Liver (tissue), 9 donors: ENCODE results near the gene FAM20C. TPM values are rescaled to one million over a fixed set of nuclear protein-coding genes. Genes with fewer than 3 reads are reported as not detected.

Source experiments
- DNase-seq: peaks from one replicate; pipeline ENCODE4 v3.0.0-alpha.2; 2017; ENCODE audit warnings: low spot score
- H3K27ac ChIP-seq, 2 donors: one replicate each; pipeline ENCODE4 v1.7.0; 2013; ENCODE audit warnings: inconsistent platforms in 2 of 2, low read length in 2 of 2, control low read depth in 1 of 2, low read depth in 1 of 2, mild to moderate bottlenecking in 1 of 2
- H3K27me3 ChIP-seq, 4 donors: one replicate each; pipeline versions ENCODE4 v1.6.1 to v1.7.0; 2013; ENCODE audit warnings: low read length in 3 of 4, inconsistent platforms in 1 of 4, mild to moderate bottlenecking in 1 of 4, moderate library complexity in 1 of 4; ENCODE audit not compliant: control insufficient read depth in 4 of 4, insufficient read depth in 4 of 4
- H3K36me3 ChIP-seq, 4 donors: one replicate each; pipeline versions ENCODE4 v1.6.1 to v1.7.0; 2013; ENCODE audit warnings: low read length in 3 of 4, mild to moderate bottlenecking in 3 of 4, low read depth in 1 of 4, moderate library complexity in 1 of 4; ENCODE audit not compliant: control insufficient read depth in 4 of 4, insufficient read depth in 3 of 4
- H3K4me1 ChIP-seq, 4 donors: one replicate each; pipeline versions ENCODE4 v1.6.1 to v1.7.0; 2013; ENCODE audit warnings: low read length in 3 of 4, mild to moderate bottlenecking in 3 of 4, moderate library complexity in 1 of 4; ENCODE audit not compliant: control insufficient read depth in 4 of 4, insufficient read depth in 4 of 4
- H3K4me3 ChIP-seq, 3 donors: one replicate each; pipeline versions ENCODE4 v1.6.1 to v1.7.0; 2013; ENCODE audit warnings: low read length in 3 of 3, control low read depth in 1 of 3, low read depth in 1 of 3, mild to moderate bottlenecking in 1 of 3
- H3K9ac ChIP-seq, 2 donors: one replicate each; pipeline ENCODE4 v1.7.0; 2013; ENCODE audit warnings: low read length in 2 of 2, mild to moderate bottlenecking in 2 of 2, moderate library complexity in 2 of 2, control low read depth in 1 of 2, low read depth in 1 of 2
- H3K9me3 ChIP-seq, 4 donors: one replicate each; pipeline versions ENCODE4 v1.6.1 to v1.7.0; 2013; ENCODE audit warnings: low read length in 3 of 4; ENCODE audit not compliant: control insufficient read depth in 4 of 4
- EGR1 ChIP-seq, 2 donors: IDR thresholded peaks; 2 replicates each; pipeline ENCODE4 v1.6.1; 2016 to 2018; ENCODE audit warnings: antibody characterized with exemption in 2 of 2, low read depth in 2 of 2
- FOXA1 ChIP-seq: IDR thresholded peaks from 2 replicates; pipeline ENCODE4 v1.6.1; 2016; ENCODE audit warnings: antibody characterized with exemption
- FOXA2 ChIP-seq: IDR thresholded peaks from 2 replicates; pipeline ENCODE4 v1.6.1; 2016; ENCODE audit warnings: antibody characterized with exemption
- GABPA ChIP-seq, 2 donors: IDR thresholded peaks in 1 of 2; conservative IDR thresholded peaks in 1 of 2; 2 replicates each; pipeline ENCODE4 v1.6.1; 2016; ENCODE audit warnings: antibody characterized with exemption in 2 of 2, mild to moderate bottlenecking in 1 of 2, moderate library complexity in 1 of 2
- HNF4A ChIP-seq, 2 donors: conservative IDR thresholded peaks; 2 replicates each; pipeline ENCODE4 v1.6.1; 2016; ENCODE audit warnings: antibody characterized with exemption in 2 of 2, mild to moderate bottlenecking in 2 of 2
- HNF4G ChIP-seq: IDR thresholded peaks from 2 replicates; pipeline ENCODE4 v1.6.1; 2016; ENCODE audit warnings: antibody characterized with exemption
- JUND ChIP-seq, 2 donors: IDR thresholded peaks; 2 replicates each; pipeline ENCODE4 v1.6.1; 2016; ENCODE audit warnings: antibody characterized with exemption in 2 of 2
- NR2F2 ChIP-seq: IDR thresholded peaks from 2 replicates; pipeline ENCODE4 v1.6.1; 2016; ENCODE audit warnings: antibody characterized with exemption
- RAD21 ChIP-seq, 2 donors: IDR thresholded peaks; 2 replicates each; pipeline ENCODE4 v1.6.1; 2016; ENCODE audit warnings: antibody characterized with exemption in 2 of 2, mild to moderate bottlenecking in 2 of 2
- RXRA ChIP-seq, 2 donors: IDR thresholded peaks; 2 replicates each; pipeline ENCODE4 v1.6.1; 2017 to 2018; ENCODE audit warnings: antibody characterized with exemption in 2 of 2, mild to moderate bottlenecking in 1 of 2
- SP1 ChIP-seq: IDR thresholded peaks from 2 replicates; pipeline ENCODE4 v1.6.1; 2018; ENCODE audit warnings: antibody characterized with exemption, mild to moderate bottlenecking
- TAF1 ChIP-seq: conservative IDR thresholded peaks from 2 replicates; pipeline ENCODE4 v1.6.1; 2016; ENCODE audit warnings: antibody characterized with exemption, mild to moderate bottlenecking
- YY1 ChIP-seq: IDR thresholded peaks from 2 replicates; pipeline ENCODE4 v1.6.1; 2016; ENCODE audit warnings: antibody characterized with exemption, mild to moderate bottlenecking
- WGBS: extraction: QIAGEN DNeasy Blood & Tissue Kit; methylation state at CpG from one replicate; pipeline ENCODE4 v1.1.7; 2013; 5-methylcytosine and 5-hydroxymethylcytosine counted together
- polyA plus RNA-seq, 2 donors: library from polyadenylated mRNA; stranded (reverse) in 1 of 2; unstranded in 1 of 2; fragments of 200-250 nt in 1 of 2; fragments of >200 nt in 1 of 2; fragmentation: Nextera tagmentation in 1 of 2; extraction: Ambion mirVana in 1 of 2; gene quantifications; one replicate each; pipeline versions ENCODE4 v1.2.1 to v1.2.3, GENCODE V29; 2013 to 2015
- total RNA-seq, 2 donors: library from RNA; depleted of rRNA; stranded (reverse); fragments of >200 nt; gene quantifications; one replicate each; pipeline ENCODE4 v1.2.3, GENCODE V29; 2014
- TF ChIP-seq, protein P1 (sequence below): IDR thresholded peaks from 2 replicates; pipeline ENCODE4 v1.6.1; 2016; ENCODE audit warnings: antibody characterized with exemption
- TF ChIP-seq, protein P2 (sequence below): fragments of 150-350 bp; IDR thresholded peaks from 2 replicates; pipeline ENCODE4 v1.5.1; 2017; ENCODE audit warnings: improper control_type of control experiment, low read depth, low read length; ENCODE audit not compliant: missing input control
- TF ChIP-seq, protein P3 (sequence below): IDR thresholded peaks from 2 replicates; pipeline ENCODE4 v1.6.1; 2016; ENCODE audit warnings: antibody characterized with exemption
- TF ChIP-seq, protein P4 (sequence below): IDR thresholded peaks from 2 replicates; pipeline ENCODE4 v1.6.1; 2016; ENCODE audit warnings: antibody characterized with exemption, mild to moderate bottlenecking
- TF ChIP-seq, protein P5 (sequence below): IDR thresholded peaks from 2 replicates; pipeline ENCODE4 v1.6.1; 2016; ENCODE audit warnings: antibody characterized with exemption
- donor health status: healthy.
- donor health status: healthy.
- donor health status: healthy.
- donor health status: healthy.
- donor health status: healthy.

FAM20C gene
- total and polyA plus RNA-seq, 4 donors, result 13.4 to 40.4 (median 31.5) TPM

DNA sequence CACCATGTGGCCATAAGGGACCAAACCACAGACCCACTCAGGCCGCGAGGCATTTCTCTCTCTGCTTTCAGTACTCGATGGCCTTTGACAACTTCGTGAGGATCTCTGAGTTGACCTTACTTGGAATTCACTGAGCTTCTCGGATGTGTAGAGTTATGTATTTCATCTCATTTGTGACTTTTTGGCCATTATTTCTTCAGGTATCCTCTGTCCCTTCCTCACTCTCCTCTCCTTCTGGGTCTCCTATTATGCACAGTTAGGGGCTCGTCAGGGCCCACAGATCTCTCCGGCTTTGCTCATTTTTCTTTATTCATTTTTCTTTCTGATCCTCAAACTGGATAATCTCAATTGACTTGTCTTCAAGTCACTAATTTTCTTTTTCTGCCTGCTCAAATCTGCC, 81.0 kb downstream of the FAM20C start:
- TF ChIP-seq FOXA2, result no peak
- TF ChIP-seq JUND (IDR thresholded peaks at IDR 0.05), result no peak
- TF ChIP-seq, protein P1, sequence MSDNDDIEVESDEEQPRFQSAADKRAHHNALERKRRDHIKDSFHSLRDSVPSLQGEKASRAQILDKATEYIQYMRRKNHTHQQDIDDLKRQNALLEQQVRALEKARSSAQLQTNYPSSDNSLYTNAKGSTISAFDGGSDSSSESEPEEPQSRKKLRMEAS, result no peak
- H3K9me3 ChIP-seq, result peaks cover 0 to 1% (median 0%) of the 10 kb centered on the region in 4 donors
- H3K36me3 ChIP-seq, result no peaks in the 10 kb centered on the region
- WGBS, result 92% methylated on average over 7 of the region's 7 CpGs
- H3K27me3 ChIP-seq, result no peaks in the 10 kb centered on the region
- H3K4me3 ChIP-seq, result no peak overlapping the region
- H3K27ac ChIP-seq, result no peak overlapping the region
- DNase-seq, result no peak
- H3K9ac ChIP-seq, result no peak overlapping the region
- no peaks in the 10 kb centered on the region for H3K4me1 ChIP-seq

DNA sequence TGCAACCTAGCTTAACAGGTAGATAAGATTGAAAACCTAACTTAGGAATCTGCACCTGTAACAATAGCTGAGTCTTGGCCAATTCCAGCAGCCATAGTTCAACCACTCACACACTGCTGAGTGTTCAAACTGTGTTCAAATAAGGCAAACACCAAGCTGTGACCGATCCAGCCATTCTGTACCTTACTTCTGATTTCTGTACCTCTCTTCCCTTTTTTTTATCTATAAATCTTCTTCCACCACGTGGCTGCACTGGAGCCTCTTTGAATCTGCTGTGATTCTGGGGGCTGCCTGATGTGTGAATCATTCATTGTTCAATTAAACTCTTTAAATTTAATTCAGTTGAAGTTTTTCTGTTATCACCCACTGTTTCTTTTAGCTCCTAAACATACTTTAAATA, 81.9 kb downstream of the FAM20C start:
- no peaks in the 10 kb centered on the region for H3K4me1 ChIP-seq
- DNase-seq, result no peak

DNA sequence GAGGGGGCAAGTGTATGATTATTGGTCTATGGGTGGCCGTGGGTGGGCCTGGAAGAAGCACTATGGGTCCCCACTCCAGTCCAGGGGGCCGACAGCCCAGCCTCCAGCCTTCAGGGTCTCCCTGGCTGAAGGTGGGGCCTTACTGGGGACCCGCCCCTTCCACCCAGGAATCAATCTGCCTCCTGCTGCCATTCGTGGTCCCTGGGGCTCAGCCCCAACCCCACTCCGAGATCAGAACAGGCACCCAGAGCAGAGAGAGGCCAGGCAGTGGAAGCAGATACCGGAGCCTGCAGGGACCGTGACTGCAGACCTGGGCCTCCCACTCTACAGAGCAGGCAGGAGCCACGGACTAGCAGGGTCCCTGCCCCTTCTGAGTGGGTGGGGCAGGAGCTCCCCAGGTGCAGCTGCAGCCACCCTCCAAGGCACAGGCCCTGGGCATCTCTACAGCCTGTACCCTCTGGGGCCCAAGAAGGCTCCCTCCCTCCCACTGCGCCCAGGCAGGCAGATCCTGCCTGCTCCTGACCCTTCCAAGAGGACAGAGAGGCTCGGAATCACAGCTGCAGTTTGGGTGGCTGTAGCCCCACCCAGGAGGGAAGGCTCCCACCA, 84.0 kb downstream of the FAM20C start:
- DNase-seq, result no peak

More for the DNA sequence above, 81.9 kb downstream of the FAM20C start:
- Histone ChIP-seq H3K9ac (no peak overlapping the region), H3K9me3 (peaks cover 0 to 1% (median 0%) of the 10 kb centered on the region in 4 donors), H3K27me3 (no peaks in the 10 kb centered on the region), H3K36me3 (no peaks in the 10 kb centered on the region), H3K4me3 (no peak overlapping the region), H3K27ac (no peak overlapping the region)
- no peak for TF ChIP-seq HNF4G
- 55% methylated on average over 2 of the region's 2 CpGs for WGBS

More for the DNA sequence above, 84.0 kb downstream of the FAM20C start:
- peaks cover 0 to 1% (median 0%) of the 10 kb centered on the region in 4 donors for H3K9me3 ChIP-seq
- no peaks in the 10 kb centered on the region for H3K27me3 ChIP-seq
- no peak overlapping the region for H3K27ac ChIP-seq
- no peaks in the 10 kb centered on the region for H3K36me3 ChIP-seq
- 80% methylated on average over 10 of the region's 10 CpGs for WGBS
- TF ChIP-seq EGR1 (IDR thresholded peaks at IDR 0.05; ENCODE audit: low read depth in 2 of 2) (no peak), HNF4A (conservative IDR thresholded peaks at IDR 0.05) (no peak), RAD21 (IDR thresholded peaks at IDR 0.05) (no peak), FOXA2 (no peak), SP1 (no peak), RXRA (IDR thresholded peaks at IDR 0.05) (no peak), YY1 (no peak), GABPA (IDR thresholded peaks at IDR 0.05 in 1 of 2, conservative IDR thresholded peaks at IDR 0.05 in 1 of 2) (no peak), FOXA1 (no peak), TAF1 (no peak), NR2F2 (no peak), JUND (IDR thresholded peaks at IDR 0.05) (no peak), HNF4G (no peak)
- TF ChIP-seq, protein P2, sequence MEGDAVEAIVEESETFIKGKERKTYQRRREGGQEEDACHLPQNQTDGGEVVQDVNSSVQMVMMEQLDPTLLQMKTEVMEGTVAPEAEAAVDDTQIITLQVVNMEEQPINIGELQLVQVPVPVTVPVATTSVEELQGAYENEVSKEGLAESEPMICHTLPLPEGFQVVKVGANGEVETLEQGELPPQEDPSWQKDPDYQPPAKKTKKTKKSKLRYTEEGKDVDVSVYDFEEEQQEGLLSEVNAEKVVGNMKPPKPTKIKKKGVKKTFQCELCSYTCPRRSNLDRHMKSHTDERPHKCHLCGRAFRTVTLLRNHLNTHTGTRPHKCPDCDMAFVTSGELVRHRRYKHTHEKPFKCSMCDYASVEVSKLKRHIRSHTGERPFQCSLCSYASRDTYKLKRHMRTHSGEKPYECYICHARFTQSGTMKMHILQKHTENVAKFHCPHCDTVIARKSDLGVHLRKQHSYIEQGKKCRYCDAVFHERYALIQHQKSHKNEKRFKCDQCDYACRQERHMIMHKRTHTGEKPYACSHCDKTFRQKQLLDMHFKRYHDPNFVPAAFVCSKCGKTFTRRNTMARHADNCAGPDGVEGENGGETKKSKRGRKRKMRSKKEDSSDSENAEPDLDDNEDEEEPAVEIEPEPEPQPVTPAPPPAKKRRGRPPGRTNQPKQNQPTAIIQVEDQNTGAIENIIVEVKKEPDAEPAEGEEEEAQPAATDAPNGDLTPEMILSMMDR, result no peak
- TF ChIP-seq, protein P3, sequence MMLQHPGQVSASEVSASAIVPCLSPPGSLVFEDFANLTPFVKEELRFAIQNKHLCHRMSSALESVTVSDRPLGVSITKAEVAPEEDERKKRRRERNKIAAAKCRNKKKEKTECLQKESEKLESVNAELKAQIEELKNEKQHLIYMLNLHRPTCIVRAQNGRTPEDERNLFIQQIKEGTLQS, result no peak
- TF ChIP-seq, protein P4, sequence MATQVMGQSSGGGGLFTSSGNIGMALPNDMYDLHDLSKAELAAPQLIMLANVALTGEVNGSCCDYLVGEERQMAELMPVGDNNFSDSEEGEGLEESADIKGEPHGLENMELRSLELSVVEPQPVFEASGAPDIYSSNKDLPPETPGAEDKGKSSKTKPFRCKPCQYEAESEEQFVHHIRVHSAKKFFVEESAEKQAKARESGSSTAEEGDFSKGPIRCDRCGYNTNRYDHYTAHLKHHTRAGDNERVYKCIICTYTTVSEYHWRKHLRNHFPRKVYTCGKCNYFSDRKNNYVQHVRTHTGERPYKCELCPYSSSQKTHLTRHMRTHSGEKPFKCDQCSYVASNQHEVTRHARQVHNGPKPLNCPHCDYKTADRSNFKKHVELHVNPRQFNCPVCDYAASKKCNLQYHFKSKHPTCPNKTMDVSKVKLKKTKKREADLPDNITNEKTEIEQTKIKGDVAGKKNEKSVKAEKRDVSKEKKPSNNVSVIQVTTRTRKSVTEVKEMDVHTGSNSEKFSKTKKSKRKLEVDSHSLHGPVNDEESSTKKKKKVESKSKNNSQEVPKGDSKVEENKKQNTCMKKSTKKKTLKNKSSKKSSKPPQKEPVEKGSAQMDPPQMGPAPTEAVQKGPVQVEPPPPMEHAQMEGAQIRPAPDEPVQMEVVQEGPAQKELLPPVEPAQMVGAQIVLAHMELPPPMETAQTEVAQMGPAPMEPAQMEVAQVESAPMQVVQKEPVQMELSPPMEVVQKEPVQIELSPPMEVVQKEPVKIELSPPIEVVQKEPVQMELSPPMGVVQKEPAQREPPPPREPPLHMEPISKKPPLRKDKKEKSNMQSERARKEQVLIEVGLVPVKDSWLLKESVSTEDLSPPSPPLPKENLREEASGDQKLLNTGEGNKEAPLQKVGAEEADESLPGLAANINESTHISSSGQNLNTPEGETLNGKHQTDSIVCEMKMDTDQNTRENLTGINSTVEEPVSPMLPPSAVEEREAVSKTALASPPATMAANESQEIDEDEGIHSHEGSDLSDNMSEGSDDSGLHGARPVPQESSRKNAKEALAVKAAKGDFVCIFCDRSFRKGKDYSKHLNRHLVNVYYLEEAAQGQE, result no peak
- TF ChIP-seq, protein P5, sequence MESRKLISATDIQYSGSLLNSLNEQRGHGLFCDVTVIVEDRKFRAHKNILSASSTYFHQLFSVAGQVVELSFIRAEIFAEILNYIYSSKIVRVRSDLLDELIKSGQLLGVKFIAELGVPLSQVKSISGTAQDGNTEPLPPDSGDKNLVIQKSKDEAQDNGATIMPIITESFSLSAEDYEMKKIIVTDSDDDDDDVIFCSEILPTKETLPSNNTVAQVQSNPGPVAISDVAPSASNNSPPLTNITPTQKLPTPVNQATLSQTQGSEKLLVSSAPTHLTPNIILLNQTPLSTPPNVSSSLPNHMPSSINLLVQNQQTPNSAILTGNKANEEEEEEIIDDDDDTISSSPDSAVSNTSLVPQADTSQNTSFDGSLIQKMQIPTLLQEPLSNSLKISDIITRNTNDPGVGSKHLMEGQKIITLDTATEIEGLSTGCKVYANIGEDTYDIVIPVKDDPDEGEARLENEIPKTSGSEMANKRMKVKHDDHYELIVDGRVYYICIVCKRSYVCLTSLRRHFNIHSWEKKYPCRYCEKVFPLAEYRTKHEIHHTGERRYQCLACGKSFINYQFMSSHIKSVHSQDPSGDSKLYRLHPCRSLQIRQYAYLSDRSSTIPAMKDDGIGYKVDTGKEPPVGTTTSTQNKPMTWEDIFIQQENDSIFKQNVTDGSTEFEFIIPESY, result no peak
- TF ChIP-seq, protein P1, result no peak
- no peak overlapping the region for H3K4me3 ChIP-seq
- no peak overlapping the region for H3K9ac ChIP-seq
- no peaks in the 10 kb centered on the region for H3K4me1 ChIP-seq
